Brain microvascular endothelial cell (primary cell): ENCODE data around the gene CPZ.

Experiments
- DNase-seq: peaks from one replicate; pipeline ENCODE4 v3.0.0-alpha.2; 2020
- H3K27ac ChIP-seq: fragments of 250-450 bp; sonication (Bioruptor Pico); 2 replicates; pipeline ENCODE4 v1.5.1; 2020; ENCODE audit warnings: mild to moderate bottlenecking, moderate library complexity
- H3K27me3 ChIP-seq: fragments of 250-450 bp; sonication (Bioruptor Pico); replicated peaks from 2 replicates; pipeline ENCODE4 v1.5.1; 2020; ENCODE audit warnings: mild to moderate bottlenecking
- H3K36me3 ChIP-seq: fragments of 250-450 bp; sonication (Bioruptor Pico); replicated peaks from 2 replicates; pipeline ENCODE4 v1.5.1; 2020; ENCODE audit warnings: mild to moderate bottlenecking
- H3K4me3 ChIP-seq: 2 replicates; pipeline ENCODE4 v1.5.1; 2011; ENCODE audit warnings: low read depth, mild to moderate bottlenecking, control low read depth, low read length, moderate library complexity
- in situ Hi-C: cut with HindIII; loops from 2 replicates; pipeline ENCODE4 v1.10.0; 2017; ENCODE audit warnings: low sequenced_read_pairs, low pct_ligation_motif_present
- TF ChIP-seq, protein P1 (sequence below): IDR thresholded peaks from 2 replicates; pipeline ENCODE4 v1.5.1; 2011; ENCODE audit warnings: low read depth, mild to moderate bottlenecking, moderate library complexity, low read length, control low read depth, inconsistent platforms; ENCODE audit errors: missing control alignments

Gene CPZ

DNA sequence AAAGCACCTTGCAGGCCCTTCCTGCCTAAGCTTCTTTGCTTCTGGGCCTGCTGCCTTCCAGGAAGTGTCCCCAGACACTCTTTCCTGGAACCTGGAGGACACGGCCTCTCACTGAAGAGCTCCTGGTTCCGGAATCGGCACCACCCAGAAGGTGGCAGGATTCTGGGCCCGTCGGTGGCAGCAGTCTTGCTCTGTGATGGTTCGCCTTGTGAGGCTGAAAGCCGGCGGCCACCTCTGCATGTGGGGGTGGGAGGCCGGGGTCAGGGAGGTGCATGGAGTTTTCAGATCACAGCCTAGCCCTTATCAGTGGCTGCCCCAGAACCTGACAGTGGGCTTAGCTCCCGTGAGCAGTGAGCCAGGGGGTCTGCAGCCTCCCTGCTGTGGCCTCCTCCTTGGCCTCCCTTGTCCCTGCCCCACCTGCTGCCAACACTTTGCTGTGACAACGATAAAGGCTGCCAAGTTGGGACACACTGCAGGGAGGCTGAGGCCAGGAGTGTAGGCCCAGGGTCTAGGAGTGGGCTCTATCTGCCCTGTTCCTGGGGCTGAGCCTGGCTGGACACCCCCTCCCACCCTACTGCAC, 43.1 kb upstream of the CPZ start:
- TF ChIP-seq, protein P1, sequence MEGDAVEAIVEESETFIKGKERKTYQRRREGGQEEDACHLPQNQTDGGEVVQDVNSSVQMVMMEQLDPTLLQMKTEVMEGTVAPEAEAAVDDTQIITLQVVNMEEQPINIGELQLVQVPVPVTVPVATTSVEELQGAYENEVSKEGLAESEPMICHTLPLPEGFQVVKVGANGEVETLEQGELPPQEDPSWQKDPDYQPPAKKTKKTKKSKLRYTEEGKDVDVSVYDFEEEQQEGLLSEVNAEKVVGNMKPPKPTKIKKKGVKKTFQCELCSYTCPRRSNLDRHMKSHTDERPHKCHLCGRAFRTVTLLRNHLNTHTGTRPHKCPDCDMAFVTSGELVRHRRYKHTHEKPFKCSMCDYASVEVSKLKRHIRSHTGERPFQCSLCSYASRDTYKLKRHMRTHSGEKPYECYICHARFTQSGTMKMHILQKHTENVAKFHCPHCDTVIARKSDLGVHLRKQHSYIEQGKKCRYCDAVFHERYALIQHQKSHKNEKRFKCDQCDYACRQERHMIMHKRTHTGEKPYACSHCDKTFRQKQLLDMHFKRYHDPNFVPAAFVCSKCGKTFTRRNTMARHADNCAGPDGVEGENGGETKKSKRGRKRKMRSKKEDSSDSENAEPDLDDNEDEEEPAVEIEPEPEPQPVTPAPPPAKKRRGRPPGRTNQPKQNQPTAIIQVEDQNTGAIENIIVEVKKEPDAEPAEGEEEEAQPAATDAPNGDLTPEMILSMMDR, result no peak
- Histone ChIP-seq H3K4me3 (no peak overlapping the region), H3K27me3 (no peaks in the 10 kb centered on the region), H3K36me3 (no peaks in the 10 kb centered on the region), H3K27ac (no peak overlapping the region)
- DNase-seq, result no peak
- in situ Hi-C loops, result no loop called here

DNA sequence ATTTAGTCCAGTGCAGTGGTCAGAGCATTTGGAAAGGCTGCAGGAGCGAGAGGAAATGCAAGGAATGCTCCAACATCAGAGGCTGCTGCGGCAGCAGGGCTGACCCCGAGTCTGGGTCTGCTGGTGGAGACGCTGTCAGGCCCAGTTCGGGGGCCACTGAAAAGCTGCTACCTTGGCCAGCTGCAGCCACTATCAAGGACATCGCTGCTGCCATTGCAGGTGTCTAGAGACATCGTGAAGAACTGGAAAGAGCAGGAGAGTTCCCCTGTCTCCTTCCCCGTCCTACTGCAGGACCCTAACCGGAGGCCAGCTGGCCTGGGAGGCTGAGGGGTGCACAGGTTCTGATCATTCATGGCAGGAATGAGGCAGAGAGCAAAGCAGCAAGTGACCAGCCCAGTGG, 41.9 kb upstream of the CPZ start:
- no peaks in the 10 kb centered on the region for H3K27me3 ChIP-seq
- no peak for DNase-seq
- TF ChIP-seq, protein P1, result no peak
- no peaks in the 10 kb centered on the region for H3K36me3 ChIP-seq
- no peak overlapping the region for H3K27ac ChIP-seq
- in situ Hi-C loops, result no loop called here
- H3K4me3 ChIP-seq, result no peak overlapping the region

DNA sequence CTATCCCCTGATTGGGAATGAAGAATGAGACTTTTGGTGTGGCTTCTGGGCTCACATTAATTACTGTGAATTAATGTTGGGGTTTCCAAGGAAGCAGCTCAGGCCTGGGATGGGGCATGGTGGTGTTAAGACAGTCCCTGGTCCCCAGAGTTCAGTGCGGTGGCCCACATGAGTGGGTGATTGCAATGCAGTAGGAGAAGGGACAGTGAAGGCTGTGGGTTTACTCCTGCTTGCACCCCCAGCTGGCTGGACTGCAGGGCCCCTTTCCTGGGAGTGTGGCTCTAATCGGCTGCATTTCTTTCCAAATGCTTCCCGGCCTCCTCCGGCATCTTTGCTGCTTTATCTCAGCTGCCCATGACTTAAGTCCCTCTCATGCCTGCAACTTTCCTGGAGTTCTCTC, 40.5 kb upstream of the CPZ start:
- no peak for DNase-seq
- Histone ChIP-seq H3K27ac (no peak overlapping the region), H3K4me3 (no peak overlapping the region), H3K27me3 (no peaks in the 10 kb centered on the region), H3K36me3 (no peaks in the 10 kb centered on the region)
- in situ Hi-C loops, result no loop called here
- TF ChIP-seq, protein P1, result no peak

DNA sequence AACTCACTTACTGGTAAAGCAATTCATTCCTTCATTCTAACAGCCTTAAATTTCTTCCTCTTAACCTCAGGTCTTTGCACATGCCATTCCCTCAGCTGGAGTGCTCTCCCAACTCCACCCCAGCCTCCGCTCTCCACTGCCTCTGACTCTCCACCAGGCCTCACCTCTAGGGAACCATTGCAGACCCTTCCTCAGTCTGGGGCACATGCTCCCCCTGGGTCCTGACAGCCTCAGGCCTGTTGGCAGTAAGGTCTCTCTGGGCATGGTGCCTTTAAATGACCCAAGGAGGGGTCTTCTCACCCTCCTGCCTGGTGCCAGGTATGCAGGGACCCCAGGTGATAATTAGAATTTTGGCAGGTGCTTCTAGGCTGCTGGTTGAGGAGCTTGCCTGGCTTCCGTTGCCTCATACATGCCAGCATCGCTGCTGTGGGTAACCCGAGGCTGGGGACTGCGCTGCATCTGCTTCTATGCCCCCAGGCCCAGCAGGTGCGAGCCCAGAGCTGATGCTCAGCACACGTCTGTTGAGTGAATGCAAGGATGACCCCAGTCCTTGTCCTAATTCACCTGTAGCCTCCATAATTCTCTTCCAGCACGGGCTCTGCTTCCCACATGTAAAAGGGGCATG, 39.9 kb upstream of the CPZ start:
- in situ Hi-C loops, result no loop called here
- no peak for DNase-seq
- TF ChIP-seq, protein P1, result no peak
- H3K4me3 ChIP-seq, result no peak overlapping the region
- H3K27ac ChIP-seq, result no peak overlapping the region
- H3K27me3 ChIP-seq, result no peaks in the 10 kb centered on the region
- no peaks in the 10 kb centered on the region for H3K36me3 ChIP-seq

DNA sequence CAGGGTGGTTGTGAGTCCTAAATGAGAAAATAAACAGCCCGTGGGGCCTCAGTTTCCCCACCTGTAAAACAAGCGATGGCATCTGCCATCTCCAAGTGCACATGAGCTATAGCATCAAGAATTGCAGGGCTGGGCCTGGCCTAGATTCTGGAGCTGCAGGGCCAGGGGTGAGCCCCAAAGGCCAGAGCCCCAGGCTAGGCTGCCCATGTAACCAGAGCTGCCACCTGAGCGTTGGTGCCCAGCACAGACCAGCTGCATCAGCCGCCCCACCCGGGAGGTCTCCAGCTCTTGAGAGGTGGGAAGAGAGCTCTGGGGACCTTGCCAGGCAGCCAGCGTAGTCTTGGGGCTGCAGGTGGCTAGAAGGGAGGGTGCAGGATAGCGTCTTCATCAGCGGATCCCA, 39.3 kb upstream of the CPZ start:
- H3K4me3 ChIP-seq, result no peak overlapping the region
- DNase-seq, result no peak
- H3K27ac ChIP-seq, result no peak overlapping the region
- in situ Hi-C loops, result no loop called here
- no peaks in the 10 kb centered on the region for H3K27me3 ChIP-seq
- TF ChIP-seq, protein P1, result no peak
- no peaks in the 10 kb centered on the region for H3K36me3 ChIP-seq

DNA sequence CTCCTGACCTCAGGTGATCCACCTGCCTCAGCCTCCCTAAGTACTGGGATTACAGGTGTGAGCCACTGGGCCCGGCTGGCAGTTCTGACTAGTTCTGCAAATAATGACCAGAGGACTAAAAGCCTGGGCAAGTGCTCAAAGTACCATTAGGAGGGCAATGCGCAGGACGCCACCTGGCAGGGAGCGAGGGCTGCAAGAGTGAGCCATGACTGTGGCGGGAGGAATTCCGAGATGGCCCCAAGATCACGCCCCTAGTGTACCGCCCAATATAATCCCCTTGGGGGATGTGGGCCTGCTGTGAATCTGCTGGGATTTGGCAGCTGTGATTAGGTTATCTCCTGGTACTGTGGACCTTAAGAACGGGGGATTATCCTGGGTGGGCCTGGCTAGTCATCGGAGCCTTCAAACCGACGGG, 38.6 kb upstream of the CPZ start:
- TF ChIP-seq, protein P1, result no peak
- H3K36me3 ChIP-seq, result no peaks in the 10 kb centered on the region
- in situ Hi-C loops, result no loop called here
- no peak overlapping the region for H3K27ac ChIP-seq
- no peak overlapping the region for H3K4me3 ChIP-seq
- DNase-seq, result no peak
- no peaks in the 10 kb centered on the region for H3K27me3 ChIP-seq
